BE2C (cell line): ENCODE measurements around the gene MRPS5.
A peak's percentile ranks its signal among the peaks of the same experiment; 100 is the strongest.

Experiments used
- DNase-seq: peaks from one replicate; pipeline ENCODE4 v3.0.0-alpha.2; 2020
- H3K27me3 ChIP-seq: fragments of 250-450 bp; sonication (Bioruptor Pico); 2 replicates; pipeline ENCODE4 v1.5.1; 2020; ENCODE audit warnings: mild to moderate bottlenecking
- H3K36me3 ChIP-seq: fragments of 250-450 bp; sonication (Bioruptor Pico); 2 replicates; pipeline ENCODE4 v1.5.1; 2020; ENCODE audit warnings: mild to moderate bottlenecking
- H3K4me1 ChIP-seq: fragments of 250-450 bp; sonication (Bioruptor Pico); 2 replicates; pipeline ENCODE4 v1.5.1; 2020
- H3K4me3 ChIP-seq: 2 replicates; pipeline ENCODE4 v1.5.1; 2011; ENCODE audit warnings: low read depth, low read length
- H3K9me3 ChIP-seq: fragments of 250-450 bp; sonication (Bioruptor Pico); 2 replicates; pipeline ENCODE4 v1.5.1; 2020
- TF ChIP-seq, protein P1 (sequence below): IDR thresholded peaks from 2 replicates; pipeline ENCODE4 v1.5.1; 2012; ENCODE audit warnings: mild to moderate bottlenecking, low read depth, low read length

Gene MRPS5

DNA sequence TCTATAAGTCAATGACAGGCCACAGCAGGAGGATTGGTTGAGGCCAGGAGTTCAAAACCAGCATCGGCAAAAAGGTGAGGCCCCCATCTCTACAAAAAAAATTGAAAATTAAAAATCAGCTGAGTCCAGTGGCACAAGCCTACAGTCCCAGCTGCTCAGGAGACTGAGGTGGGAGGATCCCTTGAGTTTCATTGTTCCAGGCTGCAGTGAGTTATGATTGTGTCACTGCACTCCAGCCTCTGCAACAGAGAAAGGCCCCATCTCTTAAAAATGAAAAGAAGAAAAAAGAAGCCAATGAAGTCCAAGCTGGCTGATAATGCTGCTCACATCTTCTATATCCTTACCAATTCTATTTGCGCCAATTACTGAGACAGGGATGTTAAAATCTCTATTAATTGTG lies 39.1 kb downstream of the MRPS5 start:
- no peaks in the 10 kb centered on the region; the same call in 1 of the 2 replicates for H3K27me3 ChIP-seq
- H3K4me3 ChIP-seq: no peak overlapping the region
- no peaks in the 10 kb centered on the region for H3K4me1 ChIP-seq
- TF ChIP-seq, protein P1, sequence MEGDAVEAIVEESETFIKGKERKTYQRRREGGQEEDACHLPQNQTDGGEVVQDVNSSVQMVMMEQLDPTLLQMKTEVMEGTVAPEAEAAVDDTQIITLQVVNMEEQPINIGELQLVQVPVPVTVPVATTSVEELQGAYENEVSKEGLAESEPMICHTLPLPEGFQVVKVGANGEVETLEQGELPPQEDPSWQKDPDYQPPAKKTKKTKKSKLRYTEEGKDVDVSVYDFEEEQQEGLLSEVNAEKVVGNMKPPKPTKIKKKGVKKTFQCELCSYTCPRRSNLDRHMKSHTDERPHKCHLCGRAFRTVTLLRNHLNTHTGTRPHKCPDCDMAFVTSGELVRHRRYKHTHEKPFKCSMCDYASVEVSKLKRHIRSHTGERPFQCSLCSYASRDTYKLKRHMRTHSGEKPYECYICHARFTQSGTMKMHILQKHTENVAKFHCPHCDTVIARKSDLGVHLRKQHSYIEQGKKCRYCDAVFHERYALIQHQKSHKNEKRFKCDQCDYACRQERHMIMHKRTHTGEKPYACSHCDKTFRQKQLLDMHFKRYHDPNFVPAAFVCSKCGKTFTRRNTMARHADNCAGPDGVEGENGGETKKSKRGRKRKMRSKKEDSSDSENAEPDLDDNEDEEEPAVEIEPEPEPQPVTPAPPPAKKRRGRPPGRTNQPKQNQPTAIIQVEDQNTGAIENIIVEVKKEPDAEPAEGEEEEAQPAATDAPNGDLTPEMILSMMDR: no peak
- DNase-seq: no peak
- H3K36me3 ChIP-seq: peaks cover 4% of the 10 kb centered on the region; the same call in 1 of the 2 replicates
- no peaks in the 10 kb centered on the region for H3K9me3 ChIP-seq

DNA sequence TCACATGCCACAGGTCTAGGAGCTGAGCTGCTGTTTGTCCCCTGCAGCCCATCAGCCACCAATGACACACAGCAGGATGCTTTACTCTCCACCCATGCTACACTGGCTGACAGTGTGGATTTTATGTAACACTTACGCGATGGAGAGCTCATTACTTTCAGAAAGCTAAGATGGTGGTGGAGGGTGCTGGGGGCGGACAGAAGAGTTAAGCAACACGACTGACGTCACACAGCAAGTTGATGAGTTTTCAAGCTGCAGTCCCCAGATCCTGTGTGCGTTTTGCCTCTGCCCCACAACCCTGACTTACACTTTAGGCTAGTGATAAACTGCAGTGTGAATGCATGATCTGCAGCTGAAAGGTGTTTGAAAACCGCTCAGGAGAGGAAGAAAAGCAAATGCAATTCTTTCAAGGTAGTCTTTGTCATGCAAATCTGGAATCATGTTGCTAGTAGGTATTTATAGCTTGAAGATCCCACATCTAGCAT lies 42.4 kb downstream of the MRPS5 start:
- no peak for DNase-seq
- Histone ChIP-seq H3K9me3 (no peaks in the 10 kb centered on the region), H3K27me3 (no peaks in the 10 kb centered on the region; the same call in none of the 2 replicates), H3K4me3 (no peak overlapping the region), H3K36me3 (no peaks in the 10 kb centered on the region), H3K4me1 (no peaks in the 10 kb centered on the region)
- TF ChIP-seq, protein P1: no peak

DNA sequence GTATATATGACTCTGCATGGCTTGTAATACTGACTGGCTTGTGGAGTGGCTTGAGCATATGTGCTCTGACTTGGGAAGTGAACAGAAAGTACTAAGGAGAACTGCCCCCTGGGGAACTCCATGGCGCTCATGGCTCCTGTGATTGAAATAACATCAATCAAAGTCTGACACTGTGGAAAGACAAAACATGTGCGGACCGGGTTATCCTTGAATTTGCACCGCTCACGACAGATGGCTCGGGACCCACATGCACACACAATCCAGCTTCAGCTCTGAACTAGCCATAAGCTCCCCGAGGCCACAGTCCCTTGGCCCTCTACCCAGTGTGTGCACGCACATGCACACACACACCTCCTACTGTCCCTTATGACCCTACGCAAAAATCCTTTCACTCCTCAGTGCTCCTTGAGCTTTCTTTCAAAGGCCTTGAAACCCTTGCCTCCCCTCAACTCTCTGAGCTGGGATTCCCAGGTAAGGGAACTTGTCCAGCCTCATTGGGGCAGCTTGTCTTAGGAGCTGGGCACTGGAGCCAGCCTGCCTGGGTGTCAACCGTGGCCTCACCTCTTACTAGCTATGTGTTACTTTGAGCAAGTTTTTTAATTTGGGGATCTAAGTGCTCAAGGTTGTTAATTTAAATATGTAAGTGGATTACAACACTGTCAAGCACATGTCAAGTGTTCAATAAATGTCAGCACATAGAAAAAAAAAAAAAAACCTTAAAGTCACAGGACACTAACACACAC lies 43.6 kb downstream of the MRPS5 start:
- no peak for DNase-seq
- H3K36me3 ChIP-seq: no peaks in the 10 kb centered on the region
- no peaks in the 10 kb centered on the region for H3K9me3 ChIP-seq
- TF ChIP-seq, protein P1: no peak
- no peak overlapping the region for H3K4me3 ChIP-seq
- no peaks in the 10 kb centered on the region; the same call in none of the 2 replicates for H3K27me3 ChIP-seq
- no peaks in the 10 kb centered on the region for H3K4me1 ChIP-seq

DNA sequence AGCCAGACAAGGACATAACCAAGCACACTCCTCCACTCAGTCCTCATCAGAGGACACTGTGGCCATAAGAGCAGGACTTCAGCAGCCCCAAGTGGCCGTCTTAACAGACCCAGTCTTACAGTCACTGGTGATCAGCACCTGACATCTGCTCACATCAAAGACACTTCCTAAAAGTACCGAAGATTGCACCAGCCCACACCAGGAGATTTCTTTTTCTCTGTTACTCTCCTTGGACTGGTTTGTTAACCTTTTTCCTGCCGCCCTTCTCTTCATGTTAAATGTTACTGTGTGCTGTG lies 44.1 kb downstream of the MRPS5 start:
- H3K27me3 ChIP-seq: no peaks in the 10 kb centered on the region; the same call in none of the 2 replicates
- no peaks in the 10 kb centered on the region for H3K36me3 ChIP-seq
- H3K4me1 ChIP-seq: no peaks in the 10 kb centered on the region
- no peak for DNase-seq
- TF ChIP-seq, protein P1: no peak
- H3K9me3 ChIP-seq: no peaks in the 10 kb centered on the region
- no peak overlapping the region for H3K4me3 ChIP-seq

DNA sequence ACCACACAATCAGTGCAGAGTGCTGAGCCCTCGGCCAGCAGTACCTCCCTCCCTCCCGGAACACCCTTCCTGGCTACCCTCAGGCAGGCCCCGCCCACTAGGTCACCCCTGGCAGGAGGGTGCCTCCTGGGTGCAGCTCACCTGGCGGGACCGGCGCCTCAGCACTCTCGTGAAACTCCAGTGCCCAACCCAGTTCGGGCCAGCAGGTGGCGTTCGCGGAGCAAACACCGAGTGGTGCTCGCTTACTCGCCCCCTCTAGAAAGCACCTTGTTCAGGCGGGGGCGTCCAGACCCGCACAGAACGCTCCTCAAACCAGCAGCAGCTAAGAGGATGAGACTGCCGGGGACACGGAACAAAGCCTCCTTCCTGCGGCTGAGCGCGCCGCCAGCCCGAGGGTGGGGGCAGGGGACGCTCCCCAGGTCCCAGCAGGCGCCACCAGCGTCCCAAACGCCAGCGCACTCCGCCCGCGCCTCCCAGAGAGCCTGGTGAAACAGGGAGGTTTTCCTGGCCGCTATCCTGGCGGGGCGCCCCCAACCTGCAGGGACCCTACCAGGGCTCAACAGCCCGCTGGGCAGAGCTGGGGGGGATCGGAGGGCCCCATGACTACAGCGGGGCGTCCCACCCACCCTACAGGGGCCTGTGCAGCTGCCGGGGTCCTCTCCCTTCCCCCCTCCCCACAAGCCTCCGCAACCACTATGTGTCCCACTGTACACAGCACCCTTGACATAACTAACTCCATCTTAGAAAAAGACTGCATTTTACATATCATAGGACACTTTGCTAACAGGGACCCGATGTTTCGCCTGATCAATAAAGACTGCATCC lies 44.7 kb downstream of the MRPS5 start:
- H3K36me3 ChIP-seq: no peaks in the 10 kb centered on the region
- no peaks in the 10 kb centered on the region; the same call in none of the 2 replicates for H3K27me3 ChIP-seq
- TF ChIP-seq, protein P1: peak; percentile 63
- peak overlapping the region; percentile 53 for H3K4me3 ChIP-seq
- no peaks in the 10 kb centered on the region for H3K4me1 ChIP-seq
- peak; percentile 66 for DNase-seq
- H3K9me3 ChIP-seq: no peaks in the 10 kb centered on the region
